NCI-H526 treated with DMSO at 0.1 percent for 48 hours (cell line): ENCODE measurements around the gene CCDC7.
A peak's percentile ranks its signal among the peaks of the same experiment; 100 is the strongest.
"Not testable (repeated sequence)": the region's sequence is repeated elsewhere in the genome, so short reads cannot be mapped to it uniquely, and the experiment has no call there.

Experiments
- DNase-seq: peaks from one replicate; lab custom pipeline; 2025; lab: John Stamatoyannopoulos, UW

CCDC7 gene

GRCh38 chr10:32445740-32446535 lies at the start of gene CCDC7:
Gene CCDC7, plus strand, starts transcription at chr10:32446140. Its CDS starts 5,503 bp downstream, at chr10:32451643.
- peak; percentile 61 for DNase-seq

DNA sequence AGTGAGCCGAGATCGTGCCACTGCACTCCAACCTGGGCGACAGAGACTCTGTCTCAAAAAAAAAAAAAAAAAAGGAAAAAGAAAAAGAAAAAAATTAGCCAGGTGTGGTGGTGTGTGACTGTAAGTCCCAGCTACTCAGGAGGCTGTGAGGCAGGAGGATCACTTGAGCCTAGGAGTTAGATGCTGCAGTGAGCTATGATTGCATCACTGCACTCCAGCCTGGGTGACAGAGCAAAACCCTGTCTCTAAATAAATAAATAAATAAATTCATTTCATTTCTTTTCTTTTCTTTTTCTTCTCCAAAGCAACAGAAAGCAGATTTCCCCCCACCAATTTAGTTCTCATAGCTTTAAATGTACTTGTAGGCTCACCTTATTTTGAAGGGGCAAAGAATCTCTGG lies 48.8 kb upstream of the CCDC7 start:
- DNase-seq: not testable (repeated sequence)

GRCh38 chr10:32399720-32400119 lies 46.2 kb upstream of the CCDC7 start:
- DNase-seq: not testable (repeated sequence)

GRCh38 chr10:32400961-32401360 lies 45.0 kb upstream of the CCDC7 start:
- no peak for DNase-seq

GRCh38 chr10:32402499-32402898 lies 43.4 kb upstream of the CCDC7 start:
- no peak for DNase-seq

- DNase-seq: no peak
Measured at GRCh38 chr10:32403091-32403490, 42.8 kb upstream of the CCDC7 start.

DNA sequence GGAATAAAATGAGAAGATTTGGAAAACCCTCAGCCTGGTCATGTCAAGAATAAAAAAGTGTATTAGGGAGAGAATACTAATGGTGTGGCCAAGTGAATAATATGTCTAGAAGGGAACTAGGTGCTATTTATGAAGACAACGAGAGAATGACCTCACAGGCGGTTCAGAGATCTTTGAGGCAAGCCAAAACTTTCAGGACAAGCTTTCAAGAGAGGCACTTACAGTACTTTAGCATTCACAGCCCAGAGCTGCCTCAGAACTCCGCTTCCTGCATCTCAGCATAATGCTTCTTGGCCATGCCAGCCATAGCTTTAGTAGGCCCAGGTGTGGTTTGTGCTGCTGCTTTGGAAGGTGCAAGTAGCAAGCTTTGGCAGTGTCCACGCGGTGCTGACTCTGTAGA lies 37.2 kb upstream of the CCDC7 start:
- no peak for DNase-seq

GRCh38 chr10:32409741-32410140 lies 36.2 kb upstream of the CCDC7 start:
- DNase-seq: no peak

DNA sequence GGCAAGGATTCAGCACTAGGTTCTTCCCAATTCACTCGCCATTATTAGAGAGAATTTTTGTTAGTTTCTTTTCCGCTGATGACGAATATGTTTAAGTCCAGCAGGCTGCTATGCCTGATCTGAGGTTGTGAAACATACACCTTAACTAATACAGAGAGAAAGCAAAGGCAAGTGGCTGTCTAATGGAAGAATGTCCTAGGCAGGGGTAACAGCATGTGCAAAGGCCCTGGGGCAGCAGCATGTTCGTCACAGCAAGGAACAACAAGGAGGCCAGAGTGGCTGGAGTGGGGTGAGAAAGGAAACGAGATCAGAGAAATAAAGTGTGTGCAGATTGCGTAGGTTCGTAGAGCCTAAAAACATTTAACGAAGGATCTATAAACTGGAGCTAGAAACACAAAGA lies 35.4 kb upstream of the CCDC7 start:
- DNase-seq: no peak

DNA sequence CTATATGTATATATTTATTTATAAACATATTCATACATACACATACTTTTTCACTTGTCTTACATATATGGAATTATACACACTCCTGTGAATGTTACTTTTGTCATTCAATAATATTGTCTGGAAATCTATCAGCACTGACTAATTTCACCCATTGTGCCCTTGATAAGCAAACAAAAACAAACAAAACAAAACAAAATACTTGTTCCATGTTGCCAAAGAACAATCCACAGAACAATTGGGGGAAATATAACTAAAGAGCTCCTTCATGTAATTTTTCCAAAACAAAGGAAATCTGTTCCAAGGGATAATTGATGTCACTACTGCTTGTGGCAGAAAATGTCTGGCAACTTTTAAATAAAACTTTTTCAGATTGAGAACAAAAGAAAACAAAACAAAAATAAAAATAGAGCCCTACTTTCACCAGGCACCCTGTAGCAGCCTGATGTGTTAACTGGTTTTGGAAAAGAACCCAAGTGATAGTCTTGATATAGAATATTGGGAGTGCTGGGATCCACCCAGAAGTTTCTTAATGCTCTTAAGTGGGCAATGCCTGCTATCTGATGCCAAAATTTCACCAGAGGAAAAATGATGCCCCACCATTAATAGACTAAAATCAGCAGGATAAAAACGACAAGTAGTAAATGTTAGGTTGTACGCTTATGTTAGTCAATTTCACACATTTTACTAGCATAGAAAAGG lies 34.0 kb upstream of the CCDC7 start:
- no peak for DNase-seq

GRCh38 chr10:32412499-32412853 lies 33.5 kb upstream of the CCDC7 start:
- no peak for DNase-seq

GRCh38 chr10:32413513-32413912 lies 32.4 kb upstream of the CCDC7 start:
- no peak for DNase-seq

DNA sequence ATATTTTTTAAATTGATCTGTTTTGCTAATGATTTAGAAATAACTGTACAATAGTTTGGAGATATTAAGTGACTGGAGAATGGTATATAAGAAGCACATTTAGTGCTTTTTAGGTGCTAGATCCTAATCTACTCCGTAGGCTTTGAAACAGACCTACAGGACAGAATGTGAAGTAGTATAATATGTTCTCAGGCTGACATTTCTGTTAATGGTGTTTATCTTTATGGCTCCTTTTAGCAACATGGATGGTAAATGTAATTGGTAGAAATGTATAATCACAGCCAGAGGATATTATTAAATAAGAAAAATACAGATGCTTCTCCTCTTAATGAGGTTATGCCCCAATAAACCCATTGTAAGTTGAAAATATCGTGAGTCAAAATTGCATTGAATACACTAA lies 30.6 kb upstream of the CCDC7 start:
- no peak for DNase-seq

DNA sequence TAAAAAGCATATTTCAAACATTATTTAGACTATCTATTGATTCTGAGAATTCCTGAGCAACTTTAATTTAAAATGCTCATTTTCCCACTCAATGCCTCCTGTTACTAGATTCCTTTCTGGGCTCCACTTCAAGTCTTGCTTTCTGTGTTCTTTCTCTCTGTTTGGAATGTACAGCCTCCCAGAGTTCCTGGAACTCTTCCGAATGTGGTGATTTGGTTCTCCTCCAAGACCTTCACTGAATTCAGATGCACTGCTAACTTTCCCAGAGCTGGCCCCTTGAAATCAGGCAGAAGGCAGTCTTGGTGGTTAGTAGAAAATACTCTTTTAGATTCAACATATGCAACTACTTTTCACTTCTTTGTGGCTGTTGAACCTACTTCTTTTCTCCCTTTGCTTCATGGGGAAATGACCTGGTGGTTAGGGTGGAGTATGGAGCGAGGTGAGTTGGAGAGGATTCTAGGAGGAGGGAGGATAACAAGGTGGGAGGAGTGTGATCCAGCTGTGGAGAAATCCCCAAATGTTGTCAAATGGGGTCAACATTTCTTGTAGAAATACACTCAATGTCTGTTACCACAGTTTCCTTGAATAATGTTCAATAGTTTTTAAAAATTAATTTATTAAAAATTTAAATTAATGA lies 27.9 kb upstream of the CCDC7 start:
- DNase-seq: no peak

GRCh38 chr10:32418572-32418971 lies 27.4 kb upstream of the CCDC7 start:
- DNase-seq: no peak

GRCh38 chr10:32419615-32420014 lies 26.3 kb upstream of the CCDC7 start:
- DNase-seq: no peak

DNA sequence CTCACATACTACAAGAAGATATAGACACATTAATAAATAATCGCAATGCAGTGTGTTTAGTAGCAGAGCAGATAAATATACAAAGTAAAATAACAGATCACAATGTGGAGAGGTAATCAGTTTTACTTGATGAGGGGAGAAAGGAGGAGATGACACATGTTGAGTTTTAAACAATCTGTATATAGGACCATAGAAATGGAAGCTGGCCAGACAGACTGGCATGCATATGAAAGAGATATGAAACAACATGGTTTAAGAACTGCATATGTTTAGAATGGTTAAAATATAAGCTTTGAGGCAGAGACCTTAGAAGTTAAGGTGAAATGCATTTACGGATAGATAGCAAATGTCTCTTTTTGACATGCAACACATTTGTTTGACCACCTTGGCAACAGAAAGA lies 19.8 kb upstream of the CCDC7 start:
- no peak for DNase-seq

GRCh38 chr10:32433542-32433941 lies 12.4 kb upstream of the CCDC7 start:
- no peak for DNase-seq

DNA sequence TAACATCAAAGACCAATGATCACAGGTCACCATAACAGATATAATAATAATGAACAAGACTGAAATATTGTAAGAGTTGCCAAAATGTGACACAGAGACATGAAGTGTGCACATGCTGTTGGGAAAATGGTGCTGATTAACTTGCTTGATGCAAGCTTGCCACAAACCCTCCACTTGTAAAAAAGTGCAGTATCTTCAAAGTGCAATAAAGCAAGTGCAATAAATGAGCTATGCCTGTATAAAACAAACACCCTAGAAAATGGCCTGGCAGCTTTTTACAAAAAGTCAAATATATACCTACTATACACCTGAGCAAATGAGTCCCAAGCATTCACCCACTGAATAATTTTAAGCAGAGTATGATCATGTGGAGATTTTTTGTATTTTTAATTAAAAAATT lies 9.7 kb upstream of the CCDC7 start:
- DNase-seq: no peak

GRCh38 chr10:32437334-32437733 lies 8.6 kb upstream of the CCDC7 start:
- DNase-seq: no peak

DNA sequence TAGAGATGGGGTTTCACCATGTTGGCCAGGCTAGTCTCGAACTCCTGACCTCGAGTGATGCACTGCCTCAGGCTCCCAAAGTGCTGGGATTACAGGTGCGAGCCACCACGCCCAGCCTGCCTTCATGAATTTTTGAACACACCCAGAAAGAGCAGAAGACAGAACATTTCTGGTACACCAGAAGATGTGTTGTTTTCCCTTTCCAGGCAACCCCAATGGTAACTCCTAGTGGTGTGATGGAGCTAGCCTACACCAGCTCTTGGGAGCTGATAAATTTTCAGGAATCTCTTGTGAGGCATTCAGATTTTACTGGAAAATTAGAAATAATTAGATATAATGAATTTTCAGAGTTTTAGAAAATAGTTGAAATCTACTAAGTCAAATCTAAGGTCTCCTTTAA lies 904 bp upstream of the CCDC7 start:
- no peak for DNase-seq

- no peak for DNase-seq
Measured at GRCh38 chr10:32446536-32447406, 831 bp downstream of the CCDC7 start.
